Middle frontal gyrus (tissue), 1 donor: ENCODE results near the gene APLP1.
"Not testable (repeated sequence)": the region's sequence is repeated elsewhere in the genome, so short reads cannot be mapped to it uniquely, and the experiment has no call there.

Experiments used
- DNase-seq: peaks from one replicate; pipeline ENCODE4 v3.0.0-alpha.2; 2015; ENCODE audit warnings: low spot score; ENCODE audit errors: extremely low spot score

The APLP1 gene

GRCh38 chr19:35882114-35882832 is 13.9 kb downstream of the APLP1 start:
- DNase-seq: peak; percentile 77

- DNase-seq: no peak
Measured at GRCh38 chr19:35883882-35884281, 15.5 kb downstream of the APLP1 start.

GRCh38 chr19:35885225-35885738 is 16.9 kb downstream of the APLP1 start:
- DNase-seq: no peak

- DNase-seq: no peak
Measured at GRCh38 chr19:35885904-35886303, 17.5 kb downstream of the APLP1 start.

- no peak for DNase-seq
Measured at GRCh38 chr19:35887197-35887596, 18.8 kb downstream of the APLP1 start.

- no peak for DNase-seq
Measured at GRCh38 chr19:35888398-35888797, 20.0 kb downstream of the APLP1 start.

GRCh38 chr19:35889370-35890112 is 21.2 kb downstream of the APLP1 start:
- DNase-seq: no peak

- DNase-seq: no peak
Measured at GRCh38 chr19:35890113-35890650, 21.8 kb downstream of the APLP1 start.

GRCh38 chr19:35891819-35892218 is 23.4 kb downstream of the APLP1 start:
- DNase-seq: not testable (repeated sequence)

- DNase-seq: no peak
Measured at GRCh38 chr19:35894342-35894741, 26.0 kb downstream of the APLP1 start.

GRCh38 chr19:35895911-35896642 is 27.7 kb downstream of the APLP1 start:
- DNase-seq: no peak

- DNase-seq: no peak
Measured at GRCh38 chr19:35896643-35897040, 28.3 kb downstream of the APLP1 start.

- no peak for DNase-seq
Measured at GRCh38 chr19:35897706-35898451, 29.5 kb downstream of the APLP1 start.

- DNase-seq: no peak
Measured at GRCh38 chr19:35898499-35898809, 30.1 kb downstream of the APLP1 start.

- DNase-seq: peak; percentile 69
Measured at GRCh38 chr19:35899547-35900214, 31.3 kb downstream of the APLP1 start.

GRCh38 chr19:35901055-35901644 is 32.8 kb downstream of the APLP1 start:
- no peak for DNase-seq

- no peak for DNase-seq
Measured at GRCh38 chr19:35901854-35902661, 33.7 kb downstream of the APLP1 start, which contains the start of gene HCST. TSS of gene HCST (plus strand) at chr19:35902529. CDS start at chr19:35902594, 65 bp downstream.

GRCh38 chr19:35902870-35903475 is 34.6 kb downstream of the APLP1 start:
- DNase-seq: no peak
